HG03354 (cell line): Measurements from ENCODE around the gene CA12.
"Not testable (repeated sequence)": the region's sequence is repeated elsewhere in the genome, so short reads cannot be mapped to it uniquely, and the experiment has no call there.

ENCODE experiments used
- ATAC-seq: cut with Tn5 transposase; IDR thresholded peaks from one replicate; pipeline ENCODE4 v1.9.1; 2021; ENCODE audit warnings: mild to moderate bottlenecking; ENCODE audit not compliant: unreplicated experiment, poor library complexity, severe bottlenecking

CA12 gene

DNA sequence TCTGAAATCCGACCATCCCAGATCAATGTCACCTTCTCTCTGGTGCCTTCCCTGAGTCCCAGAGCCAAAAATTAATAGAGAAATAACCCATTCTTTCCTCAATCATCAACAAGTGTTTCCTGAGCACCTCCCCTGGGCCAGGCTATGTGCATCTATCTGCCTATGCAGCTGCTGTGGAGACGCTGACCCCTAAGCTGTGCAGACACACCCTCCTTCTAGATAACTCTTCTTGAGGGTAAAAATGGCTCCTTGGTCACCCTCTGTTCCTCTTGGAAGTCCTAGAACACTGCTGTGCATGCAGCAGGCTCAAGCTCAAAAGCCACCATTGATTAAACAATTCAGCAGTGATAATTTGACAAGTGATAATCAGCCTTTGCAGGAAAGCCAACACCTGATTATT lies 18.4 kb downstream of the CA12 start:
- ATAC-seq = no peak

DNA sequence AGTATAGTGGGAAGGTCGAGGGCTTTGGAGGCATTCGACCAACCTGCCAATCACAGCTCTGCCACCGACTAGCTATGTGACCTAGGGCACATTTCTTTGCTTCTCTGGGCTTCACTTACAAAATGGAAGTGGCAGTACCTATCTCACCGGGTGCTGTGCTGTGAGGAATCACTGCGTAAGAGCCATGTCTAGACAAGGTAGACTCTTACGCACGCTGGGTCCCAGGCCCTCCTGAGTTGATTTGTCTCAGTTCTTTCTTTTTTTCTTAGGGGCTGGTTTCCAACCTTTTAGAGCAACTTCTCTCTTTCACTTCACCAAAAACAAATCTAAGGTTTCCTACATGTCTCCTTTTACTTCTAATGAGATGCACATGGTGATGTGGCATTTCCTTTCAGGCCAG lies 18.8 kb downstream of the CA12 start:
- ATAC-seq = no peak

DNA sequence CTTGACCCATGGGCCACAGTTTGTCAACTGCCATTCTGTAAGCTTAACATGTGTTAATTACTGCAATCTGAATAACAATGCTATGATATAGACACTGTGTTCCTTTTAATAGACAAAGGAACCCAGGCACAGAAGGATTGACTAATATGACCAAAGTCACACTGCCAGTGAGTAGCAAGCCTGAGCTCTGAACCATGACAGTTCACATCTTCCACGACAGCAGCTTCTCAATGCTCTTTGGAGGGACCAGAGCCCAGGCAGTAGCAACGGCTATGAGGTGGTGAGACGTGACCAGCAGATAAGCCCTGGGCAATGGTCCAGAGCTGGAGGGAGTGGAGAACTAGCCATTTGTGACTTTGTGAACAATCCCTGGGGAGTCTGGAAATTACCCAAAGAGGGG lies 19.4 kb downstream of the CA12 start:
- ATAC-seq = no peak

DNA sequence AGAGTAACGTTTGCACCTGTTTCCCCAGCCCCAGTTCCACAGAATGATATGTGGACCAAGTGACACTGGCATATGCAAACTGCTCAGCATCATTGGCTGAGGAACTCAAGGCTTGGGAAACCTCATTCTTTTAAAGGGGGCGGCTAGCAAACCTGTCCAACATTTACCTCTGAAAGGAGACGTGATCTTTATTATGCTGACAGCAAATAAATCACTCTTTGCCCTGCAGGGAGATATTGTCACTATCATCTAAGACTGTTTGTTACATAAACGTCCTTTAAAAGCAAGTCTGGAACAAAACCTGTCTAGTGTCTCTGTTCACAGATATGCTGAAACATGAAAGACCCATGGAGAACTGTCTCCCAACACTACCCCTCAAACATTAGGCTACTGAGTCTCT lies 21.5 kb downstream of the CA12 start:
- no peak for ATAC-seq

DNA sequence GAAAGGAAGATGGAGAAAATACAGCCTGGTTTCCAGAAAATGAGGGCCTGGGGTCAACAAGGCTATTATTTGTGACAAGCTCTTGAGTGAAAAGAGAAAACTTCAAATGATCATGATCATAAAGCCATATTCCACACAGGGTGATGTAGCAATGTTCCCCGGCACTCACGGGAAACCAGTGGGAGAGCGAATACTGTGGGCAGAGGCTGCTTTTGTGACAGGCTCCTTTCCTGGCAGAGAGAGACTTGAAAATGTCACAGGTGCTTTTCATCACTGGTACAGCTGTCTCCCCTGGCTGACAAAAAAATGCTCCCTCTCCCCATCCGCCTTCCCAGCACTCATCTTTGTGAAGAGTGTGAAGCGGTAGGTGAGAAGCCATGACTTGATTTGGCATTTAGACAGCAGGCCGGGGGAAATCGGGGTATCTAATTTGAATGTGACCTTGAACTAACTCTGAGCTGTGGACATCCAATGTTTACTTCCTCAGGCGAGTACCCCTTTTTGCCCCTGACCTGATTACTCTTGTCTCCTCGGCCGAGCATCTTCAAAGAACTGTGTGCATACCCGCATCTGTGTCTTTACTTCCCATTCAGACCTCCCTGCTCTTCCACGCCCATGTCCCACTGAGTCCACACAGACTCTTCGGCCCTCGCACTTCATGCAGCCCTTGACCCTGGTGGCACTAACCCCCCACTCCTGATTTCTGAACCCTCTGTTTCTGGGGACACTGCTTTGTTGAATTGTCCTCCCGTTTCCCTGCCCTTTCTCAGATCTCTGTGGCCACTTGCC lies 23.2 kb downstream of the CA12 start:
- ATAC-seq = no peak

DNA sequence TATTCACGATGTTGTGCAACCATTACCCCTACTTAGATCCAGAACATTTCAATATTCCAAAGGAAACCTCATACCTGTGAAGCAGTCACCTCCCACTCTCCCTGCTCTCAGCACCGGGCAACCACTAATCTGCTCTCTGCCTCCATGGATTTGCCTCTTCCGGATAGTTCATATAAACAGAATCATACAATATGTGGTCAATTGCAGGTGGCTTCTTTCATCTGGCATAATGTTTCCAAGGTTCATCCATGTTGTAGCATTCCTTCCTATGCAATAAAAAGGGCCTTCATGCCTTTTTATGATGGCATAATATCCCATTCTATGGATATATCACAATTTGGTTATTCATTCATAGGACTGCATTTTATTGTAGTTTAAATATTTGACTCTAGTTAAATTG lies 23.9 kb downstream of the CA12 start:
- no peak for ATAC-seq

DNA sequence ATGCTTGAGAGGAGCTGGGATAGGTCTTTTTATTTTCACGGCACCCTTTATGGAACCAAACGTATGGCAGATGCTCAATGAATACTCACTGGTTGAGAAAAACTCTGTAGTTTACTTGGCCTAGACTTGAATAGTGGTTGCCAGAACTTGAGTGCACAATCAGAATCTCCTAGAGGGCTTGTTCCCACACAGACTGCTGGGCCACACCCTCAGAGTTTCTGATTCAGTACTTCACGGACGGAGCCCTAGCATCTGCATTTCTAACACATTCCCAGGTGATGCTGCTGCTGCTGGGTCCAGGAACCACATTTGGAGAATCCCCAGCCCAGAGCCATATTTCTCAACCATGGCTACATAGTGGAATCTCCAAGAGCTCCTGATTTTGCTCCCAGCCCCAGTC lies 24.6 kb downstream of the CA12 start:
- ATAC-seq = no peak

DNA sequence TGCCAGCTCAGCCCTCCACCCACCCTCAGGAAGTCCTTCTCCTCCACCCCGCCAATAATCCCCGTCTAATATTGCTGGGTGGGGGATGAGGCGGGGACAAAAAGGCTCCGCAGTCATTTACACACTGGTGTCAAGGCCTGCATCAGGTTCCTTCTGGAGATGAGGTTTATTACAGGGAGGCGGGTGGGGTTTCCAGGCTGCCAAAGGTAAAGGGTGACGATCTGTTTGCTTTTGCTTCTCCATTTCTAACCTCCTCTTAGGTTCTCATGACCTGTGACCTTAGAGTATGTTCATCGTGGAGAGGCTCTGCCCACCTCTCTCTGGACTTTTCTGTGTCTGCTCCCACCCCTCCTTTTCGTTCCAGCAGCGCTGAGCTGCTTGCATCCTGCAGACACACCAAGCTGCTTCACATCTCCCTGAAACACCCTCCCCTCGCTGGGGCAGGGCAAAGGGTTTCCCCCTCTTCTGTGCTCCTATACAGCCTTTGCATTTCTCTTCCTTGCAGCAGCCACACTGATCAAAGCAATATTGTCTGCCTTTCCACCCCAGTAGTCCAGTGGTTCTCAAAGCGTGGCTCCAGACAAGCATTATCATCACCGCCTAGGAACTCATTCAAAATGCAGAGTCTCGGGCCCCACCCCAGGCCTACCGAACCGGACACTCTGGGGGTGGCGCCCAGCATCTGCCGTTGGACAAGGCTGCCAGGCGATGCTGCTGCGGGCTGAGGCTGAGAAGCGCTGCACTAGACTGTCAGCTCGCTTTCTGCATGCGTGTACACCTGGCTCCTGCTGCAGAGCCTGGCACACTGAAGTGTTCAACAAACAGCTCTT lies 26.6 kb downstream of the CA12 start:
- ATAC-seq = no peak

DNA sequence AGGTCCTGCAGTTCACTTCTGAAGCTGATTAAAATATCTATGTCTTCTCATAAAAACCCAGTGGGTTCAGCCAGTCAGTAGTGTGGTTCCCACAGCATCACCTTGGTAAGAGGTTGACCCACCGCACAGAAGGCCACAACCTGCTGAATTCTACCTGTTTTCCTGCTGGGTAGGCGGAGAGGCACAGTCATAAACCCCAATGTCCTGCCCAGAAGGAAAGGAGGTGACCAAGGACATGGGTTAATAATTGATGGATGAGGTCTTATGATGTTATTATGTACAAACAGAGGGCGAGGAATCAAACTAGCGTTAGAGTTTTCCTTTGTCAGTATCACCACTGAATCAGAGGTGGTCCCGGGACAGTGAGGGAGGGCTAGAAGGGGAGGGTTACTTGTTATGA lies 27.8 kb downstream of the CA12 start:
- ATAC-seq = no peak

DNA sequence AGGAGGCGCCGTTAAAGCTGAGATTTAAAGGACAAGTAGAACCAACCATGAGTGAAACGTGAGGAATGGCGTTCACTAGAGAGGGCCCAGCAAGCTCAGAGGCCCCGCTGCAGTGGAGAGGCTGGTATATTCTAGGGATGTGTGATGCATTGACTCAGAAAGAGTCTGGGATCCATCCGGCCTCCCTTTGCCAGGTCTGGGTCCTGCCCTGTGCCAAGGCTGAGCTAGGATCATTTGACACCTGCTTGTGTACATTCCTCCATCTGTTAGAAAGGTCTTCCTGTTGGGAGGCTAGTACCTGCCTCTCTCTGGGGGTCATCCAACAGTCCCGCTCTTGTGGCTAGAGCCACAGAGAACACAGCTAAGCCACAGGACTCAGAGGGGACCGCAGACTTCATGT lies 28.4 kb downstream of the CA12 start:
- no peak for ATAC-seq

DNA sequence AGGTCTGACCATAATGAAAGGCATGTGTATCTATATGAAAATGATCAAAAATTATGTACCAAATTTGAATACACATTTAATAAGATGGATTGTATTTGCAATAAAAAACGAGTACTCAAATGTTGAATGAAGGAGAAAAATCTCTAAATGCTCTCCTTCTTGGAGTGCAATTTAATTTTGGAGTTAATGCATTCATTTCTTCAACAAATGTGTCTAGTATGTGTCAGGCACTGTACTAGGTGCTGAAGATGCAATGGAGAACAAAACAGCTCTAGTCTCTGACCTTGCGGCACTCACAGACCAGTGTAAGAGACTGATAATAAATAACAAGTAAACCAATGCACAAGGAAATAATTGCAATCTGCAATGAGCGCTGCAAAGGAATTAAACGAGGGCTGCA lies 28.8 kb downstream of the CA12 start:
- ATAC-seq = no peak

DNA sequence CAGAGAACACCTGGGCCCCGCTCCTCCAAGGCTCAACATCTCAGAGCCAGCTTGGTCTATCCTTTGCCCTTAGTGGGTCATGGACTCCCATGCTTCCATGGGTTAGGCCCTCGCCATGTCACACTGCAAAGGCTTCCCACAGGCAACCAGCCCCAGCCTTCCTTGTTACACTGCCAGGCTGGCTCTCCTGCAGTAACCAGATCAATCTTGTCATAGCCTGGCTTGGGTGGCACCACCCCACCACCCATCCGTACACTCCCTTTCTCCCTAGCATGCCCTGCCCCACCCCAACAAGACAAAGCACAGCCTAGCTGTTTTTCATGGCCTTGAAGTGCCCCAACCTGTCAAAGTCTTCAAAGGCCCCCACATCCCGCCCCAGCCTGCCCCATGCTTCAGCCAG lies 30.5 kb downstream of the CA12 start:
- no peak for ATAC-seq

DNA sequence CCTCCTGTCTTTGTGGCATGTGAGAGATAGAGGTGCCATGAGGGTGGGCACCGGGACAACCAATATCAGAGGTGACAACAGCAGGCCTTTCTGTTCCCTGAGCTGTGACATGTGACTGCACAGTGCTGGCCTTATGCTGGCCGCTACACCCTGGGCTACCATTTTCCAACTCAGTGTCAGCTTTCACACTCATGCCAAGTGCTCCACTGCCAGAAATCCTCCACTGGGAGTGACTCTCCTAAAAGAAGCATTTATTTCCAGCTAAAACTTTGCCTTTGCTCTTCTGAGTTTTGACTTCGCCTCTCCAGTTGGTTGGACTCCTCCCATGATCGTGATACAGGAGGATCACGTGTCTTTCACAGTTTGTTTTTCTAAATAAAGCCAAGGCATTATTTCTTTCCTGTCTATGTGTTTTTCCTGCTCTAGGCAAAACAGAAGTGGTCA lies 31.4 kb downstream of the CA12 start:
- ATAC-seq = no peak

DNA sequence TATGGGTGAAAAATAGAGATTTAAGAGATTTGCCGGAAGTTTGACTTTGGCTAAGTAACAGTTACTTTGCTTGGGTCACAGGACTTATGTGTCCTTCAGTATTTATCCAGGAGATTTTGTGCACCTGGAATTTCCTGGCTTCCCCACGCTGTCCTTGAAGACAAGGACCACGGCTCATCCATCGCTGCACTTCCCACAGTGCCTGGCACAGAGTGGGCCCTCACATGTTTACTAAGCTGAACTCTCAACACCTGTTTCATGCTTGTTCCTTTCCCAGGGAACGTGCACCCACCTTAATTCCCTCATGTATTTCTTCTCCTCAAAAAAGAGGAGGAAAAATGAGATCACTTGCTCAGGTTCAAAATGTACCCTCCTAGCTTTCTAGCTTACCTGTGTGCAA lies 32.0 kb downstream of the CA12 start:
- ATAC-seq = no peak

DNA sequence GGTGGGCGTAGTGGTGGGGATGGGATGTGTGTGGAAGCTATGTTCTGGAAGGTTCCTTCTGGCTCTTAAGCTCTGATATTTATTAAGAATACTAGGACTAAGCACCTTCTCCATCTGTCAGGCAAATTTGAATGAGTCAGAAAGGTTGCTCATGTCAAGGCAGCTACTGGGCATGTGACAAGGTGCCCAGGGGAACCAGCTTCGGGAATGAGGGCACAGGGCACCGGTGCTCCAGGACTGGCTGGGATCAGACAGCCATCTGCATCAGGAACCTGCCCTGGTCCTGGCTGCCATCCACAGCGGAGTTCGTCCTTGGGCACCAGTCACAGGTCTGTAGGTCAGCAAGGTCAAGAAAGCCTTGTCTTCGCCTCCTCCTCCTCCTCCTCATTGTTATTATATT lies 32.5 kb downstream of the CA12 start:
- no peak for ATAC-seq

DNA sequence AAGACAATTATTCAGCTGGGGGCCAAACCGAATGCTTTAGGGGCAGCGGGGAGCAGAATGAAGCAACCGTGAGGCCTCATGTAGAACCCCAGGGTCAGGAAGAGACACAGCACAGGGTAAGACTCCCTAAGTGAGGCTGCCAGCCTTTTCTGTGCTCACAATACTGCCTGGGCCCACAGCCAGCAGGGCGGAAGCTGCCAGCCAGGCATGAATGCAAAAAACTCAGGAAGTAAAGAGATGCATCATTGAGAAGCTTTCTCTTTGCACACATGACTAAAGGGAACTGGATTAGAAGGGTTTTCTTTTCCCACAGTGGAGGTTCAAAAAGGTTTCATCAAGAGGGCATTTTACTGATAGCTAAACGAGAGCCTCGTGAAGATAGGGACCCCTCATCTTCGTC lies 33.3 kb downstream of the CA12 start:
- ATAC-seq = no peak

DNA sequence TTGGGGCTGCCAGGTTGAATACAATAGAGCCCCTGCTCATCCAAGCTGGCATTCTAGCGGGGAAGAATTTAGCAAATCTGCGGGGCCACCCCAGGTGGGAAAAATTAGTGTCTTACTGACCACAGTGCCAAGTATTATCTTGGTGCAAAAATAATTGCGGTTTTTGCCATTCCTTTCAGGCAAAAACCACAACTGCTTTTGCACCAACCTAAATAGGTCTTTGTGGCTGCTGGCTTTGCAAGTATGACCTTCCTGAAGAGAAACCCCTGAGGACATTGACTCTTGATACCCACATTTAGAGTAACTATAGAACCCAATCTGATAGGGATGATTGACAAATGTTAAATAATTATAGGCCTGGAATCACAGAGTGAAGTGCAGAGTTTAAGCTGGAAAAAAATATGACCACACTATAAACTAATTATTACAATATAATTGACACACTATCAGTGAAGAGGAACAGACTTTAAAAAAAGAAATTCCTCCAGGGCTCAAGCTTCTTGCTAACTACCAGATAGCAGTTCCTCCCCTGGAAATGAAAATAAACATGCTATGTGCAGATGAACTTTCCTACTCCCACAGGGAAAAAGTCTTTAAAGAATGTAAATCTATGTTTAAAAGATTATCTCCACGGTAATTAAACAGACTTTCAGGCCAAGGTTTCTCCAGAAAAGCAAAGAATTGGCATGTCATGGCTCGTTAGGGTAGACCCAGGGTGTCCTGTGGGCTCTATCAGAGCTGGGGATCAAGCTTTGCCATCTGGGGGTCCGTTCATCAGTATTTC lies 34.4 kb downstream of the CA12 start:
- no peak for ATAC-seq

DNA sequence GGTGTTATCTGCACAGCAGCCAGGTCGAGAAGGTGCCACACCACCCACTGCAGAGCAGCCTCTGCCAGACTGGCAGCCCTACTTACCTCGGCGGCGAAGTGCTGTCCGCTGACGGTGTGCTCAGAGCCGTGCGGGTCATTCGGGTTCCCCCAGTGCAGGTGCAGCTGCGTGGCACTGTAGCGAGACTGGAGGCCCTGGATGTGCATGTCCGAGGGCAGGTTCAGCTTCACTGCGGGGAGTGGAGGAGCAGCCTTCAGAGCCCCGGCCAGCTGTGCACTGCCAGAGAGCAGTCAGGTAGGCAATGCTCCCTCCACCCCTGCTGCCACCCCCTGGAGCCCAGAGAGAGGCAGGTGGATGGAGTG lies 36.3 kb downstream of the CA12 start:
- no peak for ATAC-seq

DNA sequence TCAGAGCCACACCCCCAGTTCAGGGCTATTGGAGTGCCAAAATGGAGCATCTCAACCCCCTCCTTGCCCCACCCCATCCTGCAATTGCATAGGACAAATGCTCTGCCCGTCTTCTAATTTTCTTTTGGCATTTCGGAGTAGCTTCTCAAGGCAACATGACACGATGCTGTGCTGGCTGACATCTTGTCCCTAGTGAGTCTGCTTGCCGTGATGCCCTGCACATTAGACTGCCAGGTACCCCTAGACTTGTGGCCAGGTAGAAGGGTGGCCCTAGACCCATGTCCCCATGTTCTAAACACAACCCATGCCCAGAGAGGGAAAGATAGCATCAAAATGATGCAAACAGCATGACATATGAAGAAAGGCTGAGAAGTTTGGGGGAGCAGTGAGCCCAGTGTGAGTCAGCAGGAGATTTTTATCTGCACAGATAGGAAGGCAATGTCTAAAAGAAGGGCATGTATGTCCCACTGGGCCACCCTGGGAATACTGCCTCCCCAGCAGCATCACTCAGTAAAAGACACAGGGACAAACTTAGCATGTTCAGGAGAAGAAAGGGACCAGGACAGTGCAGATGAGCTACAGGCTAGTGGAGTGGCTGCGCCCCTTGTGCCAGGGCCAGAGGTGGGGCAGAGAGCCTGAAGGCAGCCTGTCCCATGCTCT lies 36.8 kb downstream of the CA12 start:
- ATAC-seq = no peak

DNA sequence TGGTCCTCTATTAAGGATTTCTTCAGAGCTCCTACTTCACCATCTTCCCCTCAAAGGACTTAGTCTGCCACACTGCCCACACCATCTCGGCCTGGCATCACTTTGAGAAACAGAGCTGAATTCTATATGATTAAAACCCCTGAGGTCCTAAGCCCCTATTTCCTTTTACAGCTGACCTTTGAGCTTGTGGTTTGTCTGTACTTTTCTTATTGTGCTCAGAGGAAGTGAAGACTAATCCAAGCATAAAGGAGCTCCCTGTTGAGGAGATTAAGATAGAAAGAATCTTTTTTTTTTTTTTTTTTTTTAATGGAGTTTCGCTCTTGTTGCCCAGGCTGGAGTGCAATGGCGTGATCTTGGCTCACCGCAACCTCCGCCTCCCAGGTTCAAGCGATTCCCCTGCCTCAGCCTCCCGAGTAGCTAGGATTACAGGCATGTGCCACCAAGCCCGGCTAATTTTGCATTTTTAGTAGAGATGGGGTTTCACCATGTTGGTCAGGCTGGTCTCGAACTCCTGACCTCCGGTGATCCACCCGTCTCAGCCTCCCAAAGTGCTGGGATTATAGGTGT lies 38.6 kb downstream of the CA12 start:
- not testable (repeated sequence) for ATAC-seq
